Caco-2 (cell line): ENCODE measurements around the gene DENND2D. TPM values are rescaled to one million over a fixed set of nuclear protein-coding genes. Genes with fewer than 3 reads are reported as not detected.

Experiments
- BruUV-seq: library from RNA; stranded (reverse); fragments of 400-500 nt; replicated peaks from 2 replicates; lab custom pipeline; 2021; lab: Mats Ljungman, UMichigan
- CTCF ChIA-PET: fragments of 300-600 bp; sonication (Branson Sonifier 250); formaldehyde crosslinking; loops from one replicate; lab custom pipeline; 2022; ENCODE audit warnings: antibody characterized with exemption; lab: Charles Lee
- POLR2A ChIA-PET: fragments of 300-600 bp; sonication (Branson Sonifier 250); formaldehyde crosslinking; loops from one replicate; lab custom pipeline; 2022; ENCODE audit warnings: antibody characterized with exemption; lab: Charles Lee
- DNase-seq, 2 experiments: peaks; one replicate each; pipeline versions ENCODE4 v3.0.0 to v3.0.0-alpha.2; 2020 to 2022
- H3K27me3 ChIP-seq: replicated peaks from 2 replicates; pipeline ENCODE4 v1.6.0; 2011; ENCODE audit warnings: low read length; ENCODE audit not compliant: control insufficient read depth, insufficient read depth
- H3K36me3 ChIP-seq: 2 replicates; pipeline ENCODE4 v1.5.1; 2011; ENCODE audit warnings: low read length; ENCODE audit not compliant: control insufficient read depth, insufficient read depth
- H3K4me1 ChIP-seq: fragments of 250-450 bp; sonication (Bioruptor Pico); 2 replicates; pipeline ENCODE4 v1.5.1; 2020; ENCODE audit warnings: mild to moderate bottlenecking
- H3K4me3 ChIP-seq: 2 replicates; pipeline ENCODE4 v1.5.1; 2011; ENCODE audit warnings: low read depth, mild to moderate bottlenecking, control low read depth, low read length
- H3K9me3 ChIP-seq: fragments of 250-450 bp; sonication (Bioruptor Pico); 2 replicates; pipeline ENCODE4 v1.5.1; 2020; ENCODE audit warnings: mild to moderate bottlenecking, moderate library complexity
- H3K27ac Mint-ChIP-seq: one replicate; pipeline ENCODE4 v1.8.0; 2022; ENCODE audit warnings: mixed read lengths; ENCODE audit not compliant: unreplicated experiment
- H3K27me3 Mint-ChIP-seq: one replicate; pipeline ENCODE4 v1.8.0; 2022; ENCODE audit warnings: mixed read lengths; ENCODE audit not compliant: insufficient read depth, unreplicated experiment
- H3K36me3 Mint-ChIP-seq: one replicate; pipeline ENCODE4 v1.8.0; 2022; ENCODE audit warnings: mild to moderate bottlenecking, mixed read lengths; ENCODE audit not compliant: insufficient read depth, unreplicated experiment
- H3K4me1 Mint-ChIP-seq: one replicate; pipeline ENCODE4 v1.8.0; 2022; ENCODE audit warnings: low read depth, mixed read lengths; ENCODE audit not compliant: unreplicated experiment
- H3K4me3 Mint-ChIP-seq: one replicate; pipeline ENCODE4 v1.8.0; 2022; ENCODE audit warnings: mild to moderate bottlenecking, moderate library complexity, mixed read lengths; ENCODE audit not compliant: unreplicated experiment
- H3K9me3 Mint-ChIP-seq: one replicate; pipeline ENCODE4 v1.8.0; 2022; ENCODE audit warnings: mixed read lengths; ENCODE audit not compliant: unreplicated experiment
- CTCF ChIP-seq, 2 experiments: fragments of 200-600 bp in 1 of 2; IDR thresholded peaks; 1 replicate in 1 of 2; 2 replicates in 1 of 2; pipeline versions ENCODE4 v1.5.1 to v1.8.0; 2011 to 2022; ENCODE audit warnings: antibody characterized with exemption in 1 of 2, control low read depth in 1 of 2, inconsistent platforms in 1 of 2, low read depth in 1 of 2, low read length in 1 of 2, mild to moderate bottlenecking in 1 of 2, moderate library complexity in 1 of 2; ENCODE audit not compliant: insufficient read depth in 1 of 2, severe bottlenecking in 1 of 2, unreplicated experiment in 1 of 2
- intact Hi-C: fragments of 100-400 bp; cut with micrococcal nuclease; formaldehyde crosslinking; loops from one replicate; pipeline ENCODE4 v1.10.0; 2022; ENCODE audit not compliant: unreplicated experiment
- total RNA-seq: library from RNA; stranded (reverse); gene quantifications from 2 replicates; pipeline ENCODE4 v1.2.3, GENCODE V29; 2022

DENND2D gene
- total RNA-seq, 1 experiment from 2014 or later: 20.4 TPM

- TF ChIP-seq CTCF (IDR thresholded peaks at IDR 0.05; ENCODE audit: insufficient read depth in 1 of 2, low read depth in 1 of 2, low read length in 1 of 2, severe bottlenecking in 1 of 2, unreplicated experiment in 1 of 2): no peak
- Histone ChIP-seq H3K36me3 (no peaks in the 10 kb centered on the region), H3K27me3 (no peaks in the 10 kb centered on the region), H3K9me3 (no peaks in the 10 kb centered on the region), H3K4me1 (peaks cover 10% of the 10 kb centered on the region), H3K4me3 (no peak overlapping the region)
- Mint-ChIP-seq H3K4me1 (peaks cover 7% of the 10 kb centered on the region), H3K9me3 (no peaks in the 10 kb centered on the region), H3K27me3 (no peaks in the 10 kb centered on the region), H3K27ac (no peak overlapping the region), H3K36me3 (peaks cover 25% of the 10 kb centered on the region), H3K4me3 (no peak overlapping the region)
- ChIA-PET CTCF (no interaction called here), POLR2A (no interaction called here)
- no peak for DNase-seq
- no TSS peak for BruUV-seq
- intact Hi-C loops: no loop called here
Measured at GRCh38 chr1:111157431-111157830, 43.0 kb downstream of the DENND2D start.

DNA sequence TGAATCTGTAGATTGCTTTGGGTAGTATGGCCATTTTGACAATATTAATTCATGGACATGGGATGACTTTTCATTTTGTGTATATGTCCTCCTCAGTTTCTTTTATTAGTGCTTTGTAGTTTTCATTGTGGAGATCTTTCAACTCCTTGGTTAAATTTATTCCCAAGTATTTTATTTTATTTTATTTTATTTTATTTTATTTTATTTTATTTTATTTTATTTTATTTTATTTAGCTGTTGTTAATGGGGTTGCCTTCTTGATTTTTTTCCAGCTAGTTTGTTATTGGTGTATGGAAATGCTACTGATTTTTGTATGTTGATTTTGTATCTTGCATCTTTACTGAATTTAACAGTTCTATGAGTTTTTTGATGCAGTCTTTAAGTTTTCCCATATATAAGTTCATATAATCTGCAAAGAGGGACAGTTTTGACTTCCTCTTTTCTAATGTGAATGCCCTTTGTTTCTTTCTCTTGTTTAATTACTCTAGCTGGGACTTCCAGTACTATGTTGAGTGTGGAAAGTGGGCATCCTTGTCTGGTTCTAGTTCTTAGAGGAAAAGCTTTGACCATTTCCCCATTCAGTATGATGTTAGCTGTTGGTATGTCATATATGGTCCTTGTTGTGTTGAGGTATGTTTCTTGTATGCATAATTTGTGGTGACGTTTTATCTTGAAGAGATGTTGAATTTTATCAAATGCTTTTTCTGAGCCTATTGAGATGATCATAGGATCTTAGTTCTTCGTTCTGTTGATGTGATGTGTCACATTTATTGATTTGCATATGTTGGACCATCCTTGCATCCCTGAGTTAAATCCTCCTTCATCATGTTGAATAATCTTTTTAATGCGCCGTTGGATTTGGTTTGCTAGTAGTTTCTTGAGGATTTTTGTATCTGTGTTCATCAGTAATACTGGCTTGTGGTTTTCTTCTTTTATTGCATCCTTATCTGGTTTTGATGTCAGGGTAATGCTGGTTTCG lies 46.1 kb downstream of the DENND2D start:
- POLR2A ChIA-PET: no interaction called here

GRCh38 chr1:111151838-111152237 lies 48.6 kb downstream of the DENND2D start:
- Histone ChIP-seq H3K9me3 (no peaks in the 10 kb centered on the region), H3K4me3 (no peak overlapping the region), H3K36me3 (no peaks in the 10 kb centered on the region; the same call in 1 of the 2 replicates), H3K4me1 (no peaks in the 10 kb centered on the region), H3K27me3 (no peaks in the 10 kb centered on the region)
- intact Hi-C loops: no loop called here
- no peaks in the 10 kb centered on the region for H3K9me3 Mint-ChIP-seq
- H3K27me3 Mint-ChIP-seq: no peaks in the 10 kb centered on the region
- H3K36me3 Mint-ChIP-seq: peaks cover 41% of the 10 kb centered on the region
- H3K4me3 Mint-ChIP-seq: no peak overlapping the region
- TF ChIP-seq CTCF (IDR thresholded peaks at IDR 0.05; ENCODE audit: insufficient read depth in 1 of 2, low read depth in 1 of 2, low read length in 1 of 2, severe bottlenecking in 1 of 2, unreplicated experiment in 1 of 2): no peak
- no TSS peak for BruUV-seq
- H3K4me1 Mint-ChIP-seq: no peaks in the 10 kb centered on the region
- H3K27ac Mint-ChIP-seq: no peak overlapping the region
- CTCF ChIA-PET: no interaction called here
- no peak for DNase-seq
- POLR2A ChIA-PET: no interaction called here

More for the DNA sequence above, 46.1 kb downstream of the DENND2D start:
- CTCF ChIA-PET: no interaction called here
- H3K9me3 ChIP-seq: no peaks in the 10 kb centered on the region
- intact Hi-C loops: no loop called here
- H3K27ac Mint-ChIP-seq: no peak overlapping the region
- no peak for TF ChIP-seq CTCF (IDR thresholded peaks at IDR 0.05; ENCODE audit: insufficient read depth in 1 of 2, low read depth in 1 of 2, low read length in 1 of 2, severe bottlenecking in 1 of 2, unreplicated experiment in 1 of 2)
- BruUV-seq: no TSS peak
- H3K4me1 Mint-ChIP-seq: no peaks in the 10 kb centered on the region
- H3K4me3 ChIP-seq: no peak overlapping the region
- no peak overlapping the region for H3K4me3 Mint-ChIP-seq
- H3K36me3 ChIP-seq: no peaks in the 10 kb centered on the region
- DNase-seq: no peak
- H3K9me3 Mint-ChIP-seq: no peaks in the 10 kb centered on the region
- peaks cover 36% of the 10 kb centered on the region for H3K36me3 Mint-ChIP-seq
- no peaks in the 10 kb centered on the region for H3K4me1 ChIP-seq
- no peaks in the 10 kb centered on the region for H3K27me3 Mint-ChIP-seq
- no peaks in the 10 kb centered on the region for H3K27me3 ChIP-seq
